Heart left ventricle (tissue), 16 donors: Measurements from ENCODE around the gene LPXN. TPM values are rescaled to one million over a fixed set of nuclear protein-coding genes. Genes with fewer than 3 reads are reported as not detected.

Experiments
- ATAC-seq, 4 donors: fragments of 200-7000 bp; cut with Tn5 transposase; one replicate each; pipeline ENCODE4 v1.9.1; 2020 to 2022; ENCODE audit warnings: moderate library complexity in 4 of 4, mild to moderate bottlenecking in 3 of 4, moderate number of reproducible peaks in 1 of 4
- DNase-seq, 5 donors: peaks; one replicate each; pipeline ENCODE4 v3.0.0-alpha.2; 2020
- H3K27ac ChIP-seq, 12 donors: fragments of 200-600 bp; sonication (generic) in 4 of 12; one replicate each; pipeline versions ENCODE4 v1.5.0 to v1.8.0; 2016 to 2022; ENCODE audit warnings: mild to moderate bottlenecking in 2 of 12
- H3K27me3 ChIP-seq, 9 donors: fragments of 200-600 bp; sonication (generic) in 2 of 9; one replicate each; pipeline versions ENCODE4 v1.5.1 to v1.8.0; 2016 to 2022; ENCODE audit warnings: mild to moderate bottlenecking in 3 of 9
- H3K36me3 ChIP-seq, 9 donors: fragments of 200-600 bp; sonication (generic) in 2 of 9; one replicate each; pipeline versions ENCODE4 v1.5.0 to v1.8.0; 2018 to 2022; ENCODE audit warnings: mild to moderate bottlenecking in 2 of 9
- H3K4me1 ChIP-seq, 12 donors: fragments of 200-600 bp; sonication (generic) in 4 of 12; one replicate each; pipeline versions ENCODE4 v1.5.0 to v1.8.0; 2016 to 2022; ENCODE audit warnings: mild to moderate bottlenecking in 3 of 12
- H3K4me3 ChIP-seq, 12 donors: fragments of 200-600 bp; sonication (generic) in 4 of 12; one replicate each; pipeline versions ENCODE4 v1.5.0 to v1.8.0; 2017 to 2022; ENCODE audit warnings: mild to moderate bottlenecking in 9 of 12, moderate library complexity in 4 of 12
- H3K9me3 ChIP-seq, 12 donors: fragments of 200-600 bp; sonication (generic) in 4 of 12; one replicate each; pipeline versions ENCODE4 v1.5.0 to v1.8.0; 2016 to 2022; ENCODE audit warnings: mild to moderate bottlenecking in 1 of 12
- CTCF ChIP-seq, 12 donors: fragments of 200-600 bp; sonication (generic) in 4 of 12; IDR thresholded peaks; one replicate each; pipeline versions ENCODE4 v1.5.0 to v1.8.0; 2018 to 2022; ENCODE audit warnings: antibody characterized with exemption in 12 of 12, mild to moderate bottlenecking in 5 of 12
- POLR2A ChIP-seq, 2 donors: fragments of 450-650 bp; IDR thresholded peaks; one replicate each; pipeline ENCODE4 v1.6.1; 2017; ENCODE audit warnings: antibody characterized with exemption in 2 of 2, mild to moderate bottlenecking in 2 of 2, moderate library complexity in 2 of 2
- WGBS, 4 donors: extraction: QIAGEN DNeasy Blood & Tissue Kit in 2 of 4; methylation state at CpG; one replicate each; pipeline versions ENCODE4 v1.1.5 to v1.1.7; 2013 to 2018; 5-methylcytosine and 5-hydroxymethylcytosine counted together
- intact Hi-C, 10 donors: fragments of 100-400 bp; cut with DNase I; formaldehyde crosslinking; loops; one replicate each; pipeline versions ENCODE4 v1.11.1 to v1.14.2; 2022
- polyA plus RNA-seq, 2 donors: library from polyadenylated mRNA; stranded (reverse); fragments of 200-250 nt; gene quantifications; one replicate each; pipeline ENCODE4 v1.2.3, GENCODE V29; 2013
- total RNA-seq, 9 donors: library from RNA; depleted of rRNA in 2 of 9; stranded (reverse); fragments of >200 nt in 2 of 9; fragmentation: NEBNext Ultra II Directional in 3 of 9; extraction: Animal tissue kit (Norgen Biotek cat#: 25700) in 3 of 9; gene quantifications; one replicate each; pipeline versions ENCODE4 v1.1.0 to v1.2.4, GENCODE V29; 2016 to 2023
- donor health status: ischemic (EF 13 %, LVEDD 7.1; RV severe dilation, severe dysfunction).
- donor health status: healthy with polysubstance abuse.
- donor health status: DM: no; HTN: yes; CAD: no.
- donor health status: DM: no; HTN: no; CAD: no.
- donor health status: ischemic (EF 25% LVEDD 6.9; RV normal size, moderate dysfunction).
- donor health status: ischemic (EF 25% LVEDD 5.7; RV mildly dilated, moderate dysfunction).
- donor health status: healthy.
- donor health status: DM: yes; HTN: yes; CAD: no.
- donor health status: ischemic (EF 35%, LVEDD 5.7; RV mildly dilated, moderate dysfunction).
- donor health status: nonischemic (EF 11% LVEDD 7.7; RV severe dilation, severe dysfunction).
- donor health status: DM: yes; HTN: yes; CAD: no.
- donor health status: PGD.
- donor health status: ischemic (EF 29% LVEDD 5.4; RV normal size, mild dysfunction).
- donor health status: nonischemic (EF 23%, LVEDD 6.1; RV moderate dilation, normal function).

LPXN gene
- total and polyA plus RNA-seq, 11 donors: 1.8 to 19.8 (median 3.4) TPM

GRCh38 chr11:58508005-58508404, 67.7 kb downstream of the LPXN start, which contains the start of gene OR5B21:
TSS of gene OR5B21 (minus strand) at chr11:58508105. CDS start at chr11:58508105, 0 bp downstream.
- intact Hi-C loops: no loop called here

DNA sequence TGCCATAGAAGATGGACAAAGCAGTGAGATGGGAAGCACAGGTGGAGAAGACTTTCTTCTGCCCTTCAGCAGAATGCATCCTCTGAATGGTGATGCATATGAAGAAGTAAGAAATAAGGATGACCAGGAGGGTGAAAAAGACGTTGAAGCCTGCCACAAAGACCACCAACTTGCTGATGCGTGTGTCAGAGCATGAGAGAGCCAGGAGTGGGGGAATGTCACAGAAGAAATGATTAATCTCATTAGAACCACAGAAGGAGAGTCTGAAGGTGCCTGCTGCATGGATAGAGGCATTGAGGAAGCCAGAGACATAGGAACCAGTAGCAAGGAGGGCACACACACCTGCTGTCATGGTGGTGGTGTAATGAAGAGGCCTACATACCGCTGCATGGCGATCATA, 68.3 kb downstream of the LPXN start:
- intact Hi-C loops: no loop called here
- no peaks in the 10 kb centered on the region for H3K9me3 ChIP-seq
- TF ChIP-seq CTCF (IDR thresholded peaks at IDR 0.05) (no peak), POLR2A (IDR thresholded peaks at IDR 0.05) (no peak)
- ATAC-seq (no peak), DNase-seq (no peak)
- H3K27me3 ChIP-seq: no peaks in the 10 kb centered on the region
- H3K27ac ChIP-seq: no peak overlapping the region
- no peaks in the 10 kb centered on the region for H3K4me1 ChIP-seq
- H3K36me3 ChIP-seq: no peaks in the 10 kb centered on the region
- no peak overlapping the region for H3K4me3 ChIP-seq
- WGBS, 4 donors: 84 to 92% (median 89%) methylated on average over 4 of the region's 4 CpGs

More at GRCh38 chr11:58508005-58508404, 67.7 kb downstream of the LPXN start, which contains the start of gene OR5B21:
- Histone ChIP-seq H3K4me3 (no peak within 1 kb of the TSS), H3K27me3 (no peaks in the 10 kb centered on the region), H3K9me3 (no peaks in the 10 kb centered on the region), H3K27ac (no peak within 1 kb of the TSS), H3K4me1 (no peaks in the 10 kb centered on the region), H3K36me3 (no peaks in the 10 kb centered on the region)
- ATAC-seq (no peak), DNase-seq (no peak)
- TF ChIP-seq POLR2A (IDR thresholded peaks at IDR 0.05) (no peak), CTCF (IDR thresholded peaks at IDR 0.05) (no peak)
- WGBS, 4 donors: 96 to 98% (median 96%) methylated on average over 1 of the region's 1 CpG

GRCh38 chr11:58506935-58507334, 68.7 kb downstream of the LPXN start:
- DNase-seq: no peak
- Histone ChIP-seq H3K27me3 (no peaks in the 10 kb centered on the region), H3K27ac (no peak overlapping the region), H3K4me3 (no peak overlapping the region), H3K4me1 (no peaks in the 10 kb centered on the region), H3K36me3 (no peaks in the 10 kb centered on the region), H3K9me3 (no peaks in the 10 kb centered on the region)
- intact Hi-C loops: no loop called here
- no peak for ATAC-seq
- TF ChIP-seq POLR2A (IDR thresholded peaks at IDR 0.05) (no peak), CTCF (IDR thresholded peaks at IDR 0.05) (no peak)
- WGBS, 4 donors: 79 to 86% (median 81%) methylated on average over 5 of the region's 5 CpGs

- Histone ChIP-seq H3K9me3 (no peaks in the 10 kb centered on the region), H3K36me3 (no peaks in the 10 kb centered on the region), H3K27me3 (no peaks in the 10 kb centered on the region), H3K4me1 (no peaks in the 10 kb centered on the region), H3K4me3 (no peak overlapping the region), H3K27ac (no peak overlapping the region)
- ATAC-seq (no peak), DNase-seq (no peak)
- 89 to 94% (median 91%) methylated on average over 4 of the region's 4 CpGs for WGBS, 4 donors
- intact Hi-C loops: no loop called here
- no peak for TF ChIP-seq CTCF (IDR thresholded peaks at IDR 0.05)
- no peak for TF ChIP-seq POLR2A (IDR thresholded peaks at IDR 0.05)
These were observed 69.8 kb downstream of the LPXN start for GRCh38 chr11:58505849-58506248.
